T-helper 1 cell (primary cell): ENCODE data around the gene GPX3.

Experiments used
- DNase-seq, 5 donors: peaks; one replicate each; pipeline ENCODE4 v3.0.0-alpha.2; 2012 to 2020

GPX3 gene

GRCh38 chr5:151058301-151058700 lies 37.9 kb downstream of the GPX3 start:
- DNase-seq = no peak

GRCh38 chr5:151058891-151059489 lies 38.6 kb downstream of the GPX3 start:
- DNase-seq = no peak

- DNase-seq = no peak
These were observed 40.4 kb downstream of the GPX3 start for GRCh38 chr5:151060742-151061141.

GRCh38 chr5:151062405-151063141 lies 42.2 kb downstream of the GPX3 start:
- no peak for DNase-seq

- no peak for DNase-seq
These were observed 43.0 kb downstream of the GPX3 start for GRCh38 chr5:151063142-151063989.

- no peak for DNase-seq
These were observed 44.6 kb downstream of the GPX3 start for GRCh38 chr5:151064916-151065499.

GRCh38 chr5:151065609-151066008 lies 45.2 kb downstream of the GPX3 start:
- DNase-seq = no peak

- no peak for DNase-seq
These were observed 46.5 kb downstream of the GPX3 start for GRCh38 chr5:151066920-151067319.

- DNase-seq = no peak
These were observed 47.4 kb downstream of the GPX3 start for GRCh38 chr5:151067632-151068432.

- DNase-seq = no peak
These were observed 48.2 kb downstream of the GPX3 start for GRCh38 chr5:151068433-151069197.

GRCh38 chr5:151070449-151070848 lies 50.1 kb downstream of the GPX3 start:
- no peak for DNase-seq

- no peak for DNase-seq
These were observed 50.6 kb downstream of the GPX3 start for GRCh38 chr5:151071021-151071420.

- no peak for DNase-seq
These were observed 51.6 kb downstream of the GPX3 start for GRCh38 chr5:151071848-151072629.

- DNase-seq = no peak
These were observed 52.2 kb downstream of the GPX3 start for GRCh38 chr5:151072630-151073025.

GRCh38 chr5:151073280-151073679 lies 52.9 kb downstream of the GPX3 start:
- DNase-seq = no peak

- no peak for DNase-seq
These were observed 54.2 kb downstream of the GPX3 start for GRCh38 chr5:151074557-151074956.

GRCh38 chr5:151075698-151076331 lies 55.4 kb downstream of the GPX3 start:
- DNase-seq = no peak

- DNase-seq = no peak
These were observed 56.2 kb downstream of the GPX3 start for GRCh38 chr5:151076616-151077015.

- no peak for DNase-seq
These were observed 57.0 kb downstream of the GPX3 start for GRCh38 chr5:151077419-151077818.

GRCh38 chr5:151077967-151078366 lies 57.6 kb downstream of the GPX3 start:
- DNase-seq = no peak
